Peyer's patch (tissue), 4 donors: ENCODE measurements around the gene R3HDM2. TPM values are rescaled to one million over a fixed set of nuclear protein-coding genes. Genes with fewer than 3 reads are reported as not detected.
"Not testable (repeated sequence)": the region's sequence is repeated elsewhere in the genome, so short reads cannot be mapped to it uniquely, and the experiment has no call there.

Experiments used
- DNase-seq, 3 donors: peaks; one replicate each; pipeline ENCODE4 v3.0.0-alpha.2; 2017 to 2019
- H3K27ac ChIP-seq, 4 donors: fragments of 200-600 bp; sonication (generic); one replicate each; pipeline ENCODE4 v1.5.1; 2016 to 2019
- H3K27me3 ChIP-seq, 2 donors: fragments of 200-600 bp; sonication (generic); one replicate each; pipeline ENCODE4 v1.5.1; 2019
- H3K36me3 ChIP-seq, 3 donors: fragments of 200-600 bp; sonication (generic); one replicate each; pipeline ENCODE4 v1.5.1; 2016 to 2019
- H3K4me1 ChIP-seq, 4 donors: fragments of 200-600 bp; sonication (generic); one replicate each; pipeline ENCODE4 v1.5.1; 2016 to 2019
- H3K4me3 ChIP-seq, 4 donors: fragments of 200-600 bp; sonication (generic); 1 replicate in 3 of 4; 2 replicates in 1 of 4; pipeline ENCODE4 v1.5.1; 2016 to 2019; ENCODE audit warnings: mild to moderate bottlenecking in 1 of 4
- H3K9me3 ChIP-seq, 4 donors: fragments of 200-600 bp; sonication (generic); one replicate each; pipeline ENCODE4 v1.5.1; 2016 to 2019; ENCODE audit warnings: mild to moderate bottlenecking in 1 of 4
- POLR2A ChIP-seq, 2 donors: fragments of 450-650 bp; IDR thresholded peaks; one replicate each; pipeline ENCODE4 v1.5.1; 2017; ENCODE audit warnings: antibody characterized with exemption in 2 of 2, mild to moderate bottlenecking in 2 of 2, moderate library complexity in 2 of 2
- total RNA-seq, 4 donors: library from RNA; depleted of rRNA; stranded (reverse); fragments of >200 nt; gene quantifications; one replicate each; pipeline ENCODE4 v1.1.0, GENCODE V29; 2016
- TF ChIP-seq, protein P1 (sequence below), 6 experiments: fragments of 450-650 bp in 4 of 6; fragments of 200-600 bp in 2 of 6; sonication (generic) in 1 of 6; IDR thresholded peaks; one replicate each; pipeline ENCODE4 v1.5.1; 2017 to 2019; ENCODE audit warnings: antibody characterized with exemption in 6 of 6, mild to moderate bottlenecking in 3 of 6, moderate library complexity in 1 of 6

R3HDM2 gene
- total RNA-seq, 4 donors from 2014 or later, result 23.1 to 145 (median 54.8) TPM

DNA sequence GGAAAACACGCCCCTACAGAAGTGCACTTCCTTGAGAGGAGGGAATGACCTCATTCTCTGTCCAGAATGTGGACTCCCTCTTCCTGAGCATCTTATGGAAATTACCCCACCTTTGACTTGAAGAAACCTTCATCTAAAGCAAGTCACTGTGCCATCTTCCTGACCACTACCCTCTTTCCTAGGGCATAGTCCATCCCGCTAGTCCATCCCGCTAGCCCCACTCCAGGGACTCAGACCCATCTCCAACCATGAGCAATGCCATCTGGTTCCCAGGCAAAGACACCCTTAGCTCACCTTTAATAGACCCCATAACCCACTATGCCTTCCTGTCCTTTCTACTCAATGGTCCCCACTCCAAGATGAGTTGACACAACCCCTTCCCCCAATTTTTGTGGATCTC lies 19.2 kb upstream of the R3HDM2 start:
- TF ChIP-seq, protein P1, sequence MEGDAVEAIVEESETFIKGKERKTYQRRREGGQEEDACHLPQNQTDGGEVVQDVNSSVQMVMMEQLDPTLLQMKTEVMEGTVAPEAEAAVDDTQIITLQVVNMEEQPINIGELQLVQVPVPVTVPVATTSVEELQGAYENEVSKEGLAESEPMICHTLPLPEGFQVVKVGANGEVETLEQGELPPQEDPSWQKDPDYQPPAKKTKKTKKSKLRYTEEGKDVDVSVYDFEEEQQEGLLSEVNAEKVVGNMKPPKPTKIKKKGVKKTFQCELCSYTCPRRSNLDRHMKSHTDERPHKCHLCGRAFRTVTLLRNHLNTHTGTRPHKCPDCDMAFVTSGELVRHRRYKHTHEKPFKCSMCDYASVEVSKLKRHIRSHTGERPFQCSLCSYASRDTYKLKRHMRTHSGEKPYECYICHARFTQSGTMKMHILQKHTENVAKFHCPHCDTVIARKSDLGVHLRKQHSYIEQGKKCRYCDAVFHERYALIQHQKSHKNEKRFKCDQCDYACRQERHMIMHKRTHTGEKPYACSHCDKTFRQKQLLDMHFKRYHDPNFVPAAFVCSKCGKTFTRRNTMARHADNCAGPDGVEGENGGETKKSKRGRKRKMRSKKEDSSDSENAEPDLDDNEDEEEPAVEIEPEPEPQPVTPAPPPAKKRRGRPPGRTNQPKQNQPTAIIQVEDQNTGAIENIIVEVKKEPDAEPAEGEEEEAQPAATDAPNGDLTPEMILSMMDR (IDR thresholded peaks at IDR 0.05), result no peak
- TF ChIP-seq POLR2A (IDR thresholded peaks at IDR 0.05), result no peak
- DNase-seq, result no peak
- Histone ChIP-seq H3K4me3 (no peak overlapping the region), H3K27ac (no peak overlapping the region), H3K9me3 (no peaks in the 10 kb centered on the region), H3K4me1 (peaks cover 0 to 8% (median 0%) of the 10 kb centered on the region in 4 donors), H3K27me3 (no peaks in the 10 kb centered on the region), H3K36me3 (no peaks in the 10 kb centered on the region)

DNA sequence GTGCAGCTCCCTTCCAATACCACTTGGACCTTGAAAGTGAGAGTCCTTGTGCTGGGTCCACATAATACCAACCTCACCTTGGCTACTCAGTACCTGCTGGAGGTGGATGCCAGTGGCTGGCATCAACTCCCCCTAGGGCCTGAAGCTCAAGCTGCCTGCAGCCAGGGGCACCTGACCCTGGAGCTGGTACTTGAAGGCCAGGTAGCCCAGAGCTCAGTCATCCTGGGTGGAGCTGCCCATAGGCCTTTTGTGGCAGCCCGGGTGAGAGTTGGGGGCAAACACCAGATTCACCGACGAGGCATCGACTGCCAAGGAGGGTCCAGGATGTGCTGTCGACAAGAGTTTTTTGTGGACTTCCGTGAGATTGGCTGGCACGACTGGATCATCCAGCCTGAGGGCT lies 18.5 kb upstream of the R3HDM2 start:
- peaks cover 0 to 2% (median 0%) of the 10 kb centered on the region in 4 donors for H3K4me1 ChIP-seq
- TF ChIP-seq, protein P1 (IDR thresholded peaks at IDR 0.05), result no peak
- no peak for TF ChIP-seq POLR2A (IDR thresholded peaks at IDR 0.05)
- DNase-seq, result no peak
- H3K27me3 ChIP-seq, result no peaks in the 10 kb centered on the region
- no peak overlapping the region for H3K4me3 ChIP-seq
- no peaks in the 10 kb centered on the region for H3K9me3 ChIP-seq
- no peaks in the 10 kb centered on the region for H3K36me3 ChIP-seq
- no peak overlapping the region for H3K27ac ChIP-seq

DNA sequence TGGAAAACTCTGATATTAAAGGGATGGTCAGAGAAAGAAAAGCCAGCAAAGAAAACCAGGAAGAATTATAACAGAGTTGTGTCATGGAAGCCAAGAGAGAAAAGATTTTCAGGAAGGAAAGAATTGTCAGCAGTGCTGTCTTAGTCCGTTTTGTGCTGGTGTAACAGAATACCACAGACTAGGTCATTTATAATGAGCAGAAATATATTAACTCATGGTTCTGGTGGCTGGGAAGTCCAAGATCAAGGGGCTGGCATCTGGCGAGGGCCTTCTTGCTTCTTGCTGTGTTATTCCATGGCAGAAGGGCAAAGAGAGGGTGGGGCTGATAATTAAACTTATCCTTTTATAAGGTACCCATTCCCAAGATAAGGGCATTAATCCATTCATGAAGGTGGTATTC lies 17.8 kb upstream of the R3HDM2 start:
- no peak for DNase-seq
- no peaks in the 10 kb centered on the region for H3K9me3 ChIP-seq
- H3K36me3 ChIP-seq, result no peaks in the 10 kb centered on the region
- no peak overlapping the region for H3K4me3 ChIP-seq
- H3K27me3 ChIP-seq, result no peaks in the 10 kb centered on the region
- no peak for TF ChIP-seq POLR2A (IDR thresholded peaks at IDR 0.05)
- TF ChIP-seq, protein P1 (IDR thresholded peaks at IDR 0.05), result no peak
- H3K27ac ChIP-seq, result no peak overlapping the region
- H3K4me1 ChIP-seq, result no peaks in the 10 kb centered on the region

DNA sequence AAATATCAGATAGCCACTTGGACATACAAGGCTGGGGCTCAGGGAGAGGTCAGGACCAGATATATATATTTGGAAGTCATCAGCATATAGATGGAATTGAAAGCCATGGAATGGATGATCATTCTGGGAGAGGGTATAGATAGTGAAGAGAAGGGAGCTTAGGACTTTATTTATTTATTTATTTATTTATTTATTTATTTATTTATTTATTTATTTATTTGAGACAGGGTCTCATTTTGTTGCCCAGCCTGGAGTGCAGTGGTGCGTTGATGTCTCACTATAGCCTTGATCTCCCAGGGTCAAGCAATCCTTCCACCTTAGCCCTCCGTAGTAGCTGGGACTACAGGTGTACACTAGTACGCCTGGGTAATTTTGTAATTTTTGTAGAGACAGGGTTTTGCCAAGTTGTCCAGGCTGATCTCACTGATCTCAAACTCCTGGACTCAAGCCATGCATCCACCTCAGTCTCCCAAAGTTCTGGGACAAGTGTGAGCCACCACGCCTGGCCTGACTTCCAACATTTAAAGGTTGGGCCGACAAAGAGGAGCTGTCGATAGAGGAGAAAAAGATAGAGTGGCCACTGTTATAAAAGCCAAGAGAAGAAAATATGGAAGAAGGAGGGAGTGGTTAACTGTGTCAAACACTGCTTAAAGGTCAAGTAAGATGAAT lies 15.6 kb upstream of the R3HDM2 start:
- Histone ChIP-seq H3K27ac (no peak overlapping the region), H3K4me3 (no peak overlapping the region), H3K36me3 (no peaks in the 10 kb centered on the region), H3K4me1 (no peaks in the 10 kb centered on the region), H3K27me3 (no peaks in the 10 kb centered on the region), H3K9me3 (no peaks in the 10 kb centered on the region)
- TF ChIP-seq POLR2A (IDR thresholded peaks at IDR 0.05), result no peak
- TF ChIP-seq, protein P1 (IDR thresholded peaks at IDR 0.05), result no peak
- no peak for DNase-seq

DNA sequence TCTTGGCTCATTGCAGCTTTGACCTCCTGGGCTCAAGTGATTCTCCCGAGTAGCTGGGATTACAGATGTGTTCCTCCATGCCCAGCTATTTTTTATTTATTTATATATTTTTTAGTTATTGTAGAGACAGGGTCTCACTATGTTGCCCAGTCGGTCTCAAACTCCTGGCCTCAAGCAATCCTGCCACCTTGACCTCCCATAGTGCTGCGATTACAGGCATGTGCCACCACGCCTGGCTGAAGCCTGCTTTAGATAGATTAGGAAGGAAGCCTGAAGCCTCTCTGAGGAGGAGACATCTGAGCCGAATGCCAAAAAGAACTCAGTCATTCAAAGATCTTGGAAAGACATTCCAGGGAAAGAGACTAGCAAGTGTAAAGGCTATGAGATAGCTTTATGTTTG lies 13.9 kb upstream of the R3HDM2 start:
- Histone ChIP-seq H3K27me3 (no peaks in the 10 kb centered on the region), H3K36me3 (no peaks in the 10 kb centered on the region), H3K27ac (no peak overlapping the region), H3K4me3 (no peak overlapping the region), H3K4me1 (no peaks in the 10 kb centered on the region), H3K9me3 (no peaks in the 10 kb centered on the region)
- TF ChIP-seq POLR2A (IDR thresholded peaks at IDR 0.05), result no peak
- TF ChIP-seq, protein P1 (IDR thresholded peaks at IDR 0.05), result no peak
- DNase-seq, result no peak

DNA sequence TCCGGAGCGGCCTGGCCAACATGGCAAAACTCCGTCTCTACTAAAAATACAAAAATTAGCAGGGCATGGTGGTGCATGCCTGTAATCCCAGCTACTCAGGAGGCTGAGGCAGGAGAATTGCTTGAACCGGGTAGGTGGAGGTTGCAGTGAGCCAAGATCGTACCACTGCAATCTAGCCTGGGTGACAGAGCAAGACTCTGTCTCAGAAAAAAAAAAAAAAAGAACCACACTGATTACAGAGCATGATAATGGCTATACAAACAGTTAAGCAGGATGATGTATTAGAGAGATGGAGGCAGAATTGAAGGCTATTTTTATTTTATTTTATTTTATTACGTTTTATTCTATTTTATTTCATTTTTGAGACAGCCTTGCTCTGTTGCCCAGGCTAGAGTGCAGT lies 13.5 kb upstream of the R3HDM2 start:
- H3K27me3 ChIP-seq, DNase-seq, H3K4me3 ChIP-seq, H3K9me3 ChIP-seq, H3K27ac ChIP-seq, H3K4me1 ChIP-seq, H3K36me3 ChIP-seq: not testable (repeated sequence)
